ENCODE results near the gene GLCCI1.

GRCh38 chr7:8017423-8017822 lies 48.8 kb downstream of the GLCCI1 start:
- no peak for TF ChIP-seq POLR2A (IDR thresholded peaks at IDR 0.05; ENCODE audit: control extremely low read depth in 1 of 2, low read depth in 2 of 2, low read length in 2 of 2)
- TF ChIP-seq KDM5A (IDR thresholded peaks at IDR 0.05; ENCODE audit: low read length) = no peak
- TF ChIP-seq SRF (IDR thresholded peaks at IDR 0.05; ENCODE audit: low read depth, low read length) = no peak
- TF ChIP-seq CTCF (IDR thresholded peaks at IDR 0.05; ENCODE audit: control extremely low read depth in 1 of 3, insufficient read depth in 1 of 3, low read depth in 1 of 3, low read length in 3 of 3) = no peak
- no peak for TF ChIP-seq RFX5 (IDR thresholded peaks at IDR 0.05; ENCODE audit: borderline replicate concordance, low read depth, low read length)
